GM18867 (cell line): ENCODE data around the gene NAPA.

ENCODE experiments used
- ATAC-seq: cut with Tn5 transposase; IDR thresholded peaks from one replicate; pipeline ENCODE4 v1.9.1; 2021; ENCODE audit warnings: mild to moderate bottlenecking, moderate library complexity; ENCODE audit not compliant: unreplicated experiment

The NAPA gene

DNA sequence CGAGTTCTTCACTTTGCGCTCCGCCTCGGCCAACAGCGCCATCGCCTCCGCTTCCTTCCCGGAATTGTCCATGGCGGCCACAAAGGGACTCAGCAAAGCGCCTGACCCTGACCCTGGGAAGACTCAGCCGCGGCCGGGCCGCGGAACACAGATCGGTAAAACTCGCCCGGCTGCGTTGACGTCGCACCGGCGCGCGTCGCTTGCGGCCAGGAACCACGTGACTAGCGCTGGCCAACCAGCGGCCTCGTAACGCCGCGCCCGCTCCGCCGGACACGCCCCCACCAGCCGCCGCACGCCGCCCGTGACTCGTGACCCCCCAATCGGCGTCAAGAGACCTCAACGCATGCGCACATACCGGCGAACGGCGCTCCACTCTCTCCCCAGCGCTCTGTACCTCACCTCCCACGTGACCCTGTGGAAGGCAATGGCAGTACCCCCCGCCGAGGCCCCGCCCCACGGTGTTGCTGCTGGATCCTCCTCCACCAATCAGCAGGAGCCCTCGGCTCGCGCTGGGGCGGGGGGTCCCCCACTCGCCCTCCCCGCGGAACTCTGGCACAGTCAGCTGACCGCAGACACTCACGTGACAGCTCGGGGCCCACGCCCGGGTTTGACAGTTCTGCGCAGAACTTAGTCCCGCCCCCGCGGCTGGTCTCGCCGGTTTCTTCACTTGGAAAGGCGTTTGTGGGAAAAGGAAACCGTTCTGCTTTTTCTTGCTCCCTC lies at the start of gene NAPA:
Gene NAPA, minus strand, starts transcription at position 195 of the 720 bp plus-strand sequence. Its CDS starts 123 bp downstream, at position 72.
- peak; percentile 87 for ATAC-seq

DNA sequence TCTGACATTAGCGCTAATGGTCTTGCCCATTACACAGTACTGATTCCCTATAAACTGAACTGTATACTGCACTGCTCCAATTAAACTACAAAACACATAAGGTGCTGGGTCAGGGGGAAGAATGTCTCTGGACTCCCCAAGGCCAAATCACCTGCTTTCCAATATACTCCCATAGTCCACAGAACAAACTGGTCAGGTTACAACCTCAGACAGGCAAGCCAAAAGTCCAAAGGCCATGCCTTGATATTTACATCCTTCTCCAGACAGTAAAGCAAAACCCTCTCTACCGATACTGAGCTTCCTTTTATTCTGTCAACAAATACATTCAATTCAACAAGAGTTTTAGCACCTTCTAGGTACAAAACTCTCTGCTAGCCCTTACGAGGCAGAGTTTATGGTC lies 49.2 kb upstream of the NAPA start:
- ATAC-seq = no peak

DNA sequence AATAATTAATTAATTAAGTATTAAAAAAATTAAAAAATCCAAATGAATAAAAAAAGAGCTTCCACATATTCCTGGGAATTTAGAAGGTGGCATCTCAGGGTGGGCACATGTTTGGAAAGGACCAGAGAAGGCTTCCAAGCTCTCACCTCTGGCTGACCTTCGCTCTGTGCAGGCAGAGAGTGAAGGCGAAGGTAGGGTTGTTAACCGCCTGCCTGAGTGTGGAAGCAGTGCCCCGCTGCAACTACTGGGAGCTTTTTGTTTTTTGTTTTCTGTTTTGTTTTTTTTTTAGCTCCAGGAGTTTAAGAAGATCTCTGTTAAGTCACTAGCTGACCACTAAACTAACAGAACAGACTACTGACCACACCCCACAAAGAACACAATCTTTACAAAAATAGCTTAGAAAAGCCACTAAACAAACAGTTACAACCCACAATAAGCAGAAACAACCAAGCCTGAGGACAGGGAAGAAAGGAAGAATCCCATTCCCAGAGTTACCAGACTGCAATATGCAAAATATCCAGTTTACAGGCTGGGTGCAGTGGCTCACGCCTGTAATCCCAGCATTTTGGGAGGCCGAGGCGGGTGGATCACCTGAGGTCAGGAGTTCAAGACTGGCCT lies 46.7 kb upstream of the NAPA start:
- ATAC-seq = no peak

DNA sequence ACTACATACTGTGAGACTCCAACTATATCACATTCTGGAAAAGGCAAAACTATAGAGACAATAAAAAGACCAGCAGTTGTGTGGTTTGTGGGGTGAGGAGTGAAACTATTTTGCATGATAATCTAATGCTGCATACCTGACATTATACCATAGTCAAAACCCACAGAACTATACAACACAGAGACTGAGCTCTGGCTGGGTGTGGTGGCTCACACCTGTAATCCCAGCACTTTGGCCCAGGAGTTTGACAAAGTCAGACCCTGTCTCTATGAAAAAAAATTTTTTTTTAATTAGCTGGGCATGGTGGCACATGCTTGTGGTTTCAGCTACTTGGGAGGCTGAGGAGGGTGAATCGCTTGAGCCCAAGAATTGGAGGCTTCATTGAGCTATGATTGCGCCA lies 46.1 kb upstream of the NAPA start:
- no peak for ATAC-seq

DNA sequence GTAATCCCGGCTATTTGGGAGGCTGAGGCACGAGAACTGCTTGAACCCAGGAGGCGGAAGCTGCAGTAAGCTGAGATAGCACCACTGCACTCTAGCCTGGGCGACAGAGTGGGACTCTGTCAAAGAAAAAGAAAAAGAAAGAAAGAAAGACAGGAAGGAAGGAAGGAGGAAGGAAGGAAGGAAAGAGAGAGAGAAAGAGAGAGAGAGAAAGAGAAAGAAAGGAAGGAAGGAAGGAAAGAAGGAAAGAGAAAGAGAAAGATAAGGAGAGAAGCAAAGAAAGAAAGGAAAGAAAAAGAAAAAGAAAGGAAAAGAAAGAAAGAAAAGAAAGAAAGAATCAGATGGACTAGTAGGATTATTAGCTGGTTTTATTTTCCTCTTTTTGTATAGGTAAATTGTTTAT lies 35.3 kb upstream of the NAPA start:
- no peak for ATAC-seq

DNA sequence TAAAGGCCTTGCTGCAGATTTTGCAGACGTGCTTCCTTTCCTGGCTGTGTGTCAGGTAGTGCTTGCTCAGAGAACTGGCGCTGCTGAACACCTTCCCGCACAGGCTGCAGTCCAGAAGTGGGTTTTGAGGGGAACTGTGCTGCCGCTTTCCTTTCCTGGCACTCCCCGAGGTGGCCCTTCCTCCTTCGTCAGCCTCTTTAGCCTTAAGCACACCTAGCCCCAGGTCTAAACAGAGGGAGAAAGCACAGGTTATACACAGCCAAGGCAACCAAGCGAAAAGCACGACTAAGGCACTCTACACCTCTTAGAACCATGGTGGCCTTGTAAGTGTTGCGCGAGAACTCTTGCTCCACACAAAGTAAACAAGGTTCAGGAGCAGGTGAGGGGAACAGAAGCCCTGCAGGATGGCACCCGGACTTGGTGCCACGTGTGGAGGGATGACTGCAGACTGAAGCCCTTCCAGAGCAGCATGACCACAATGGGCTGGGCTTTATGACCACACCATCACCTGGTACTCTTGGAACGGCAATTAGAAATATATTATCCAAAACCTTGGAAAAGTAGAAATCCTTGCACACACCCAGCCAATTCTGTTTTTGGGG lies 34.5 kb upstream of the NAPA start:
- no peak for ATAC-seq

DNA sequence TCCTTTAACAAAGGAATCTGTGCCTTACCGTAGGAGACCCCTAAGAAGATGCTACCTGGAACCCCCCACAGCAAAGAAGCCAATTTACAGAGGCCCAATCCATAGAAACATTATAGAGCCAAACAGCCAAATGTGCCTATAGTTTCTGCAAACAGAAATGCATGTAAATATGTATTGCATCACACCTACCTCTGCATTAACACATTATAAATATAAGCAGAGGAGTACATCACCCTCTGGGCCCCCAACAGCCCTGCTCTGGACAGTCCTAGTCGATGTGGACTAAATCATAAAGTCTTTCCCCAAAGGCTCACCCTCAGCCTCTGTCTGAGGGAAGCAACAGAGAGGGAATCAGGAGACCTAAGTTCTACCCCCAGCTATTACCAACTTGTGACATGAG lies 32.3 kb upstream of the NAPA start:
- no peak for ATAC-seq

DNA sequence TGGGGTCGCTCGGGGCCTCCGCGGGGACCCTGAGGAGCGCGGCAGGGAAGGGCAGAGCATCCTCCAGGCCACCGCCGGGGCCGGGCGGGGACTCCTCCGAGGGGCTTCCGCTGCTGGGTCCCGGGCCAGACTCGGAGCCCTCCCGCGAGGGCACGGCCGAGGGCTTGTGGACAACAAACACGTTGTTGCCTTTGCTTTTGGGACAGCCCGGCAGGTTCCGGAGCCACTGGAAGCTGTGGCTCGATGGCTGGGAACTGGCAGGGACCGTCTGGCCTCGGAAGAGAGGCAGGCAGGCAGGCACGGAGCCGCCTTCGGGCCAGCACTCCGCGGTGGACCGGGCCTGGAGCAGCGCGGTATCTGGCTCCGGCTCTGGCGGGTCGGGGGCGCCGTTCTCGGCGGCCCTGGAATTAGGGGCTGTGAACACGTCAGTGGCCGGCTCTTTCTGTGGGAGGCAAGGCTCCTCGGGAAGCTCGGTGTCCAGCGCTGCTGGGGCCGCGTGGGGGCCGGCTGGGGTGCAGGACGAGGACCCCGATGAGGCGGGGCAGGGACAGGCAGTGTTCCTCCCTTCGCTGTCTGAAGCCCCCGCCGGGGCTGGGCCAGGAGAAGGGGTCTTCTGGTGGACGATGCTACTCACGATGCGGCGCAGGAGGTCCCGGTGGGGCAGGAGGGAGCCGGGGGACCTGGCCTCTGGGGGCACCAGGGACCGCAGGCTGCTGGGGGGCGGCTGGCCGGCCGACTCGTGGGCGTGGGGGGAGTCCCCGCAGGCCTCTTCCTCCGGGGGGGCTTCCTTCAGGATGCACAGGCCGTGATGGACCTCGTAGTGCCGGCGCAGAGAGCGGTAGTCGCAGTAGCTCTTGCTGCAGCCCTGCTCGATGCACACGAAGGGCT lies 30.4 kb upstream of the NAPA start:
- ATAC-seq = no peak

DNA sequence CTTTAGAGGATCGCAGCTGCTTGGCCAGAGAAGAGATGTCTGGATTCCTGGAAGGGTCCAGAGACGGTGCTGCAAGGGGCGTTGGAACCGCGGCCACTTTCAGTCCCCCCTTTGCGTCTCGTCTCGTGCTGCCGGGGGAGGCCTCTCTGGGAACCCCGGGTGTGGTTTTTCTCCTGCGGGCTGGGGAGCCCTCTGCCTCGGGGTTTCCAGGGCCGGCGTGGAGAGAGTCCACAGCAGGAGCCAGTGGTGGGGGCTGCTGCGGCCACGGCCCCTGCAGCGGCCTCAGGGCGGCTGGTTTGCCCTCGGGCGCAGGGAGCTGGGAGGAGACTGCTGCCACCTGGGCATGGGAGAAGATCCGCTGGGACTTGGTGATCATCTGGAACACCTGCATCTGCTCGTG lies 29.6 kb upstream of the NAPA start:
- no peak for ATAC-seq

DNA sequence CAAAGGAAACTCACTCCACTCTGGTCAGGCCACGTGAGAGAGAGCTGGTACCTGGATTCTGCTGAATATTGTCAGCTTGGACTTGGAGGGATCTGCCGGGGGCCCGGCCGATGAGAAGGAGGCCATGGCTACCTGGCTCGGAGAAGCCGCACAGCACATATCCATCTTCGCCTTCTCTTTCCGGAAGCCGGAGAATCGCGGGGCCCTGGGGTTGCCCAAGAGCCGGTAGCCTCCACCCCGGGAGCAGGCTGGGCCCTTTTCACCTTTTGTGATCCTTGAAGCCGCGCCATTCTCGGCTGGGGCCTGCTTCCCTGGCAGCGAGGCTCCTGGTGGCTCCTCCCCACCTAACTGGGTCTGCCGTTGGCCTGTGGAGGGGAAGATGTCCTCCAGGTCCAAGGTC lies 29.2 kb upstream of the NAPA start:
- ATAC-seq = no peak

DNA sequence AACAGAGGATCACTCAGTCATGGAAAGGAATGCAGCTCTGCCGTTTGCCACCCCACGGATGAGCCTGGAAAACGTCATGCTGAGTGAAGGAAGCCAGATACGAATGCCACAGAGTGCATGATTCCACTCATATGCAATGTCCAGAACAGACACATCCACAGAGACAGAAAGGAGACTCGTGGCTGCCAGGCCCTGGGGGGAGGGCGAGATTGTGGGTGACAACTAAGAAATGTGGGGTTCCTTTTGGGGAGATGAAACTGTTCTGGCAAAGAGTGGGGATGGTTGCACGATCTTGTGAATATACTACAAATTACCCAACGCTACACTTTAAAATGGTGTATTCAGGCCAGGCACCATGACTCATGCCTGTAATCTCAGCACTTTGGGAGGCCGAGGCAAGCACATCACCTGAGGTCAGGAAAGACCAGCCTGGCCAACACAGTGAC lies 27.2 kb upstream of the NAPA start:
- no peak for ATAC-seq

DNA sequence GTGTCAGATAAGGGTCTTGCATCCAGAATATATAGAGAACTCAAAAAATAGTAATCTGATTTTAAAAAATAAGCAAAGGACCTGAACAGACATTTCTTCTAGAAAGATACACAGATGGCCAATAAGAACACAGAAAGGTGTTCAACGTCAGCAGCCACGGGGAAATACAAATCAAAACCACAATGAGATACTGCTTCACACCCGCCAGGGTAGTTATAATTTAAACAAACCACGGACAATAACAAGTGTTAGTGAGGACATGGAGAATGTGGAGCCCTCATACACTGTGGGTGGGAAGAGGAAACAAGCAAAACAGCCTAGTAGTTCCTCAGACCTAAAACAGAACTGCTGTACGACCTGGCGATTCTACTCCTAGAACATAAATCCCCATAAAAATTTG lies 26.7 kb upstream of the NAPA start:
- peak; percentile 42 for ATAC-seq

DNA sequence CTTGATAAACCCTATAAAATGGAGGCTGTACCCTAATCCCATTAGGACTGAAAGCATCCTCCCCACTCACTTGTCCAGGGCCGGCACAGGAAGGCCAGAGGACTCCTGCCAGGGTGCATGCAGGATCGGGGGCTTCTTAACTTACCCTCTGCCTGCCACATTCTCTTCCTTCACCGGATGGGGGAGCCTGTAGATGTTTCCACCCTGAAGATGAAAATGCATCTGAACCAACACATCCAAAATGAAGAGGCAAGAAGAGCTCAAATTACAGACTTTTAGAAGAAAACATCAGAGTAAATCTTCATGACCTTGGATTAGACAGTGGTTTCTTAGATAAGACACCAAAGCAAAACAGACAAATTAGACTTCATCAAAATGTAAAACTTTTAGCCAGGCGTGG lies 25.9 kb upstream of the NAPA start:
- no peak for ATAC-seq

DNA sequence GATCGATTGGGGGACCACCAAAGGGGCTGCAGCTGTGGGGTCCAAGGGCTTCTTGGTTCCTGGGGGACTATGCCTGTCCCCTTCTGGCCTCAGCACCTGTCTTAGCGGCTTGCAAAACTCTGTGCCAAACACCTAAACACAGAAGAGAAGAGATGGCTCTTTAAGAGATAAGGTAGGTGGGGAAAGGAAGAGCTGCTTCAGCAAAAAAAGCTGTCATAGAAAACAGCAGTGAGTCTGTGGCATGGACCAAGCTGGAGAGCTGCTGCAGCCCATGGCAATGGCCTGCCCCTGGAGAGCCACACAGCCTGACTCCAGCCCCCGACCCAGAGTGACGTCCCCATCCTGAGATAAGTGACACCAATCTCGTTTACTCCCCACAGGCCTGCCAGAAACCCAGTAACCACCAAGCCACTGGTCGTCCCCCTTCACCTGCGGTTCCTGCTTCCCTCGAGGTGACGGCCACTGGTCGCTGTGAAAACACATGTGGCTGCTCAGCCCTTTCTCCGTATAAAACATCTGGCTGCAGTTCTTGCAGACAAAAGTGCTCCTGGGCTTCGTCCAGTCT lies 25.0 kb upstream of the NAPA start:
- no peak for ATAC-seq

DNA sequence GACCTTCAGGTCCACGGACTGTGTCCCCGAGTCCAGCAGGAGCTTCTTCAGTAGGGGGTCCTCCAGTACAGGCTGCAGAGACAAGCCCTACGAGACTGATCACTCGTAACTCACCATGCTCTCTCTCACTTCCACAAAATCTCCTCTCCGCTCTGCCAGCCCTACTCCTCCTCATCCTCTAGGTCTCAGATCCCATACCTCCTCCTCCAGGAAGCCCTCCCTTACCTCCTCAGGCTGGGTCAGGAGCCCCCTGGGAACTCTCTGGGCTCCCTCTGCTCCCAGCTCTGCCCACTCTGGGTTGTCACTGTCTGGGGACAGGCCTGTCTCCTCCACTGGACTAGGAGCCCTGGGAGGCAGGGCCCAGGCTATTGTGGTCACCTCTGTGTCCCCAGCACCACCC lies 23.9 kb upstream of the NAPA start:
- no peak for ATAC-seq

DNA sequence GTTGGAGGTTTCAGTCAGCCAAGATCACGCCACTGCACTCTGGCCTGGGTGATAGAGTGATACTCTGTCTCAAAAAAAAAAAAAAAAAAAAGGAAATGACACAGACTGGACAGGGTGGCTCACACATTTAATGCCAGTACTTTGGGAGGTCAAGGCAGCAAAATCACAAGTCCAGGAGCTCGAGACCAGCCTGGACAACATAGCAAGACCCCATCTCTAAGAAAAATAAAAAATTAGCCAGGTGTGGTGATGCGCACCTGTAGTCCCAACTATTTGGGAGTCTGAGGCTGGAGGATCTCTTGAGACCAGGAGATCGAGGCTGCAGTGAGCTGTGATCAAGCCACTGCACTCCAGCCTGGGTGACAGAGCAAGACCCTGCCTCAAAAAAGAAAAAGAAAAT lies 22.6 kb upstream of the NAPA start:
- no peak for ATAC-seq

DNA sequence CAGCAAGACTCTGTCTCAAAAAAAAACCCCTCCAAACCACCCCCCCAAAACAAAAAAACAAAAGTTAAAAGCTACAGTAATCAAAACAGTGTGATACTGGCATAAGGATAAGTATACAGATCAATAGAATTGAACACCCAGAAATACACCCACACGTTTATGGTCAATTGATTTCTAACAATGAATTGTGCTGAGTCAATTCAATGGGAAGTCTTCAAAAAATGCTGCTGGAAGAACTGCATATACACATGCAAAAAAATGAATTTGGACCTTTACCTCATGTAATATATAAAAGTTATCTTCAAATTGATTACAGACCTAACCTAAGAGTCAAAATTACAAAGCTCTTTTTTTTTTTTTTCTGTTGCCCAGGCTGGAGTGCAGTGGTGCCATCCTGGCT lies 19.8 kb upstream of the NAPA start:
- no peak for ATAC-seq

DNA sequence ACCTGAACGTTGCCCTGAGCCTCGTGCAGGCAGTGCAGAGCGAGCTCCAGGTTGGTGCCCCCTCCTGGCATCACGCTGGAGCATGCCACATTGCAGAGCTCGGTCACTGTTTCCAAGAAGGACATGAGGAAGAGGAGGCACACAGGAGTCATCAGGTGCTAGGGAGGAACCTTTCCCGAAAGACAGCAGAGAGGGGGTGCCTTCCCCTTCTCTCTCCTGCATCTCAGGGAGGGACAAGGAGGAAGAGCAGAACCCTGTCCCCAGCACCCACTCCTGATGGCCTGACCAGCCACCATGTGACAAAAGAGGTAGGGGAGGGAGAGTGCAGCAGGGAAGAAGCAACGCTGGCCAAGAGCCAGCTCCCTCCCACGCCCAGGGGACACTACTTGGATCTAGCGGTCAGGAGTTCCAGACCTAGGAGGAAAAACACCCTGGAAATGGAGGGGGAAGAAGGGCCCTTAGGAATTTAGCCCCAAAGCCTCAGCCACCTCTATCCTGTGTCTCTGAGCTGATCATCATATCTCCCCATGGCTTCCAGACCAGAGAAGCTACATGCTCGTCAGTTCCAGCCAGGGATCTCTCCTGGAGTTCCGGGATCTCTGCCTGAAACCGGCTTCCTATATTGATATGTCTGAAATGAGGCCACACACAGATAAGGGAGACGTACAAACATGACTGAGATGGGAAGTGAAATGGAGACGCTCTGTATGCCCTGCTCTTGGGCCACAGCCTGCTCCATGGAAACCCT lies 17.0 kb upstream of the NAPA start:
- ATAC-seq = no peak

DNA sequence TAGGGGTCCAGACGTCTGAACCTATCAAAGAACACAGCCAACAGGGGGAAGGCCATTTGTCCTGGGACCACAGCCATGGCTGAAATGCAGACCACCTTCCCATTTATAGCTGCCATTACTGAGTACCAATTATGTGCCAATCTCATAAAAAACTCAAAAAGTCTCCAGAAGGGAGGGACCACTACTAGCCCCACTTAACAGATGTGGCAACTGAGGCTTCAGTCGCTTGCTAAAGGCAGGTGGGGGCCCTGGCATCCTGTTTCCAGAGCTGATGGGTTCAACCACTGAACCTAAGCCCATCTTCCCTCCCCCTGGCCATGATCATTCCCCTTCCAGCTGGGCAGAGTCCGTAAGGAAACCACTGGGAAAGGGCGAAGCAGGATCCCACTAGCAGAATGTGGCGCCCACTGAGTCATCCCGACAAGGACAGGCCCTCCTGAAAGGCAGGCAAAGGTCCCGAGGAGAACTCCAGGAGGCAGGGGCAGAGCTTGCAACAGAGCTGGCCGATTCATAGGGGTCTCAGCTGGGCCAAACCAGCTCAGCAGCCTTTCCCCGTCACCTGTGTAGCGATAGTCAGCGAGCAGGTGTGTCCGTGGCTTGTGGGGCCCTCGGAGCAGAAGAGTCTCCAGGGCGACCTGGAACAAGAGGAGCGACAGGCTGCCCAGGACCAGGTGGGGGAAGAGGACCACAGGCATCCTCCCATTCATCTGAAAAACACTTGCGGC lies 14.3 kb upstream of the NAPA start:
- no peak for ATAC-seq

DNA sequence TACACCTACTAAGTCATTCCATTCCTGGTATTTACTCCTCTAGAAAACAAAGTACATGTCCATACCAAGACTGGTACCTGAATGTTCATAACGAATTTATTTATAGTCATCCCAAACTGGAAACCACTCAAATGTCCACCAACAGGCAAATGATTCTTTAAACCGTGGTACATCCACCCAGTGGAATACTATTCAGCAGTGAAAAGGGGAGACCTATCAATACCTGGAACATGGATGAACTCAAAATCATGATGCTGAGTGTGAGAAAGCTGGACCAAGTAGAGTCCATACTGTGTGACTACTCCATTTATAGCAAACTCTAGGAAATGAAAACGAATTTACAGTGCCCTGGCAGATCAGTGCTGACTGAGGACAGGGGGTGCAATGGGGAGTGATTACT lies 11.9 kb upstream of the NAPA start:
- ATAC-seq = no peak
